ENCODE measurements around the gene PLA2G6.
"Not testable (repeated sequence)": the region's sequence is repeated elsewhere in the genome, so short reads cannot be mapped to it uniquely, and the experiment has no call there.

The PLA2G6 gene

DNA sequence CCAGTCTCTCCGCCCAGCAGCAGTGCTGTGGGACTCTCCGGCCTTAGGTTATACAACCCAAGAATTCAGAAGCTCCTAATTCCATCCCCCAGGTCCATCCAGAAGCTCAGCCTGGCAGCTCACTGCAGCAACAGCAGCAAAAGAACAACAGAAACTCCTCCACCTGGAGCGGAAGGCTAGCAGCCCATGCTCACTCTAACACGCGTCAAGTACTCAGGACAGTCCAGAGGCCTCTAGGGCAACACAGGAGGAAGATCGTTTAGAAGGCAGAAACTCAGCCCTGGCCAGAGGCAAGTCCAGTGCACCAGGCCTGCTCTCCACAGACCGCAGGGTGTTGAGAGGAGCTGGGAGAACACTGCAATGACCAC is 17.1 kb downstream of the PLA2G6 start:
- DNase-seq (ENCODE audit: low spot score), result no peak

DNA sequence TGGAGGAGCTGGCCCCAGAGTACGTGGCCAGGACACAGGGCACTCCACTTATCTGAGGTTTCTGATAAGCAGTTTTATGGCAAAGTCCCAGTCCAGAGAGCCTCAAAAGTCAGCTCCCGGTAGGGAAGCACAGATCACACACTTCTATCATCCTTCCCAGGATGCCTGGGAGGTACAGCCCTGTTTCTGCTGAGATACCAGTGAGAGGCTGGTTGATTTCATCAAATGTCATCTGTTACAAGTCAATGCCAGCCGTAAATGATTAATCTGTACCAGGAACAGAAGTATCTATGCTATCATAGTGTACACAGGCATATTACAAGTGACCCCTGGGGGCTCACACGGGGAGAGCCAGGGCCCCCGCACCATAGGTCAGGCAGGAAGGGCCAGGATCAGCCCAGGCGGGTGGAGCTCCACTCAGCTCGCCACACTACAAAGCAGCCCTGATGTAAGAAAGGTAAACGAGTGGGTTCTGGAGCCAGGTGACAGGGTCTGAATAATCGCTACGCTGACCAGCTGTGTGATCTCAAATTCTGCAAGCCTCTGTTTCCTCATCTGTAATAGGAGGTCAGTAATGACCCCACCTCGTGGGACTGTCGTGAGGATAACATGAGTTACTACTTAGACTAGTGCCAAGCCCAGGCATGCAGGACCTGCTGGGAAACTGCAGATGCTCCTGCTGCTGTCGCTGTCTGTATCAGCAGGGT is 17.6 kb downstream of the PLA2G6 start:
- DNase-seq (ENCODE audit: low spot score), result no peak

DNA sequence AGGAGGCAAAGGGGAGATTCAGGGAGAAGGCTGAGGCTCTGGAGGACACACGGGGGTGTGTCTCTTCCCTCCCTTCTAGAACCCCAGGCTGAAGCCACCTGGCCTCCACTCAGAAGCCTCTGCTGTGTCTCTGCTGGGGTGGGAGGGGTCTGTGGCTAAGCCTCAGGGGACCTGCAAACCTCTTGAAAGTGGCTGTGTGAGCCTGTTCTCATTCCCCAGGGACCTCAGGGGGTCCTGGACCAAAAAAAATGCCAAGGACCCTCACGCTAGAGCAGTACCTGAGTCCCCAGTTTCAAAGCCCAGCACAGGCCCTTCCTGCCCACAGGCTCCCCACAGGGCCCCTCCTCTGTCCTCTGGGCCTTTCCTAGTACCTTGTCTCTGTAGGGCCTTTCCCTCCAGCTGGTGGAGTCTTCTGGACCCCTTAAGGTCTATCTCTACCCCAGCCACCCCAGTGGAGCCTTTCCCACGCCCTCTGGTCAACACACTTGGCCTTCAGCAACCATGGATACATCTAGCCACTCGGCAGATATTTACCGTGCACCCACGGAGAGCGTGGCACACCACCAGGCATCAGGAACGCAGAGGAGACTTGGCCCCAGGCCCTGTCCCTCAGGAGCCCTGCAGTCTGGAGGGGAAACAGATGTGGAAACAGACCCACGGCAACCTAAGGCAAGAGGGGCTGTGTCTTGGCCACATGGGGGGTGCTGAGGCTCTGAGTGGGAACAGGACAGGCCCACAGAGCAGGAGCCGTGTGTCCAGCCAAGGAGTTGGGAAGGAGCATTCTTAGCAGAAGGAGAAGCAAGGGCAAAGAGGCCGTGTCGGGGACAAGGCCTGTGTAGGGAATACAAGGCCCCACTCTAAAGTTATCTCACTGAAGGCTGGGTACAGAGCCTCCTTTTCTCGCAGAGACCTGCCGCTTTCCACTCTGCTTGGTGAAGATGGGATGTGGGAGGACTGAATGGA is 18.5 kb downstream of the PLA2G6 start:
- no peak for DNase-seq (ENCODE audit: low spot score)

- DNase-seq (ENCODE audit: low spot score), result no peak
These were observed 25.9 kb downstream of the PLA2G6 start for GRCh38 chr22:38155703-38156102.

GRCh38 chr22:38154563-38154915 is 27.1 kb downstream of the PLA2G6 start:
- not testable (repeated sequence) for DNase-seq (ENCODE audit: low spot score)

GRCh38 chr22:38153821-38154562 is 27.6 kb downstream of the PLA2G6 start:
- DNase-seq (ENCODE audit: low spot score), result no peak

DNA sequence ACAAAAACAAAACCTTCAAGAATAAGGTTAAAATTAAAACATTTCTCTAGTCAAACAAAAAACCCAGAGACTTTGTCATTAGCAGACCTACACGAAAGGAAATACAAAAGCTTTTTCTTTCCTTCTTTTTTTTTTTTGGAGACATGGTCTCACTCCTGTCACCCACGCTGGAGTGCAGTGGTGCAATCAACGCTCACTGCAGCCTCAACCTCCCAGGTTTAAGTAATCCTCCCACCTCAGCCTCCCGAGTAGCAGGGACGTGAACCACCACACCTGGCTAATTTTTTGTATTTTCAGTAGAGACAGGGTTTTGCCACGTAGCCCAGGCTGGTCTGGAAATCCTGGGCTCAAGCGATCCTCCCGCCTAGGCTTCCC is 30.5 kb downstream of the PLA2G6 start:
- DNase-seq (ENCODE audit: low spot score), result no peak

DNA sequence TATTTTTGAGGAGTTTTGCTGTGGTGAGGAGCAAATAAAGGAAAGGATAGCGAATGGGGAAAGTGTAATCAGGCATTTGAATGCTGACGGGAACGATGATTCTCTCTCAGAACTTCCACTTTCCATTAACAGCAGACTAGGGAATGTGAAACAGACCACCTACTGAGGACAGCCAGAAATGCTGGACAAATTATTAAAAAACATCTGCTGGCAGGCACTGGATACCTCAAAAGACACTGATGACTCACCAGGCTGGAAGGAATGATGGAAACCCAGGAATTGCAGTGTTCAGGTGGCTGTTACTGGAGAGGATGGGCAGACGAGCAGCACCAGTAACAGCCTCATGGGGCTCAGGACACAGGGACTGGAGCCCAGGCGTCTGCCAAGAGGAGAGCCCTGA is 33.4 kb downstream of the PLA2G6 start:
- DNase-seq (ENCODE audit: low spot score), result no peak

DNA sequence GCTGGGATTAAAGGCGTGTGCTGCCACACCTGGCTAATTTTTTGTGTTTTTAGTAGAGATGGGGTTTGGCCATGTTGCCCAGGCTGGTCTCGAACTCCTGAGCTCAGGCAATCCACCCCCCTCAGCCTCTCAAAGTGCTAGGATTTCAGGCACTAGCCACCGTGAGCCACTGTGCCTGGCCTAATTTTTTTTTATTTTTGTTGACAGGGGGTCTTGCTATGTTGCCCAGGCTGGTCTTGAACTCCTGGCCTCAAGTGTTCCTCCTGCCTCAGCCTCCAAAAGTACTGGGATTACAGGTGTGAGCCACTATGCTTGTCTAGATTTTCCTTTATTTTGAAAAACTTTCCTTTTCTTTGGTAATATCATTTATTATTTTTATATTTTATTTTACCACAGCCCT is 35.5 kb downstream of the PLA2G6 start:
- DNase-seq (ENCODE audit: low spot score), result not testable (repeated sequence)

- no peak for DNase-seq (ENCODE audit: low spot score)
These were observed 37.6 kb downstream of the PLA2G6 start for GRCh38 chr22:38144025-38144405.

DNA sequence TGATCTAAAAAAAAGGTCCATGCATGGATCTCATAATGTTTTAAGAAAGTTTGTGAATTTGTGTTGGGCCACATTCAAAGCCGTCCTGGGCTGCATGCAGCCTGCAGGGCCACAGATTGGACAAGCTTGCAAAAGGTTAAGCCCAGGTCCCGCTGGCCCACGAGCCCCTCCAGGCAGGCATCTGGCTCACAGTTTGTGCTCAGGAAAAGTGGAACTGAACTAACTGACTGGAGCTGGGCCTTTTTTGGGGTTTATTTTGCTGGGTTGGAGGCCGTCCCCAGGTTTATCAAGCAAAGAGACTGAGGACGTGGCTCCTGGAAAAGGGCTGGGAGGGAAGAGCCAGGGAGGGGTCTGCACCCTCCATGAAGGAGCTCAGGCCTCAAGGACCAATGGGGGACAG is 39.0 kb downstream of the PLA2G6 start:
- no peak for DNase-seq (ENCODE audit: low spot score)

GRCh38 chr22:38141217-38141973 is 40.2 kb downstream of the PLA2G6 start:
- DNase-seq (ENCODE audit: low spot score), result no peak

- DNase-seq (ENCODE audit: low spot score), result no peak
These were observed 41.7 kb downstream of the PLA2G6 start for GRCh38 chr22:38139901-38140300.

GRCh38 chr22:38138961-38139360 is 42.7 kb downstream of the PLA2G6 start:
- DNase-seq (ENCODE audit: low spot score), result no peak

DNA sequence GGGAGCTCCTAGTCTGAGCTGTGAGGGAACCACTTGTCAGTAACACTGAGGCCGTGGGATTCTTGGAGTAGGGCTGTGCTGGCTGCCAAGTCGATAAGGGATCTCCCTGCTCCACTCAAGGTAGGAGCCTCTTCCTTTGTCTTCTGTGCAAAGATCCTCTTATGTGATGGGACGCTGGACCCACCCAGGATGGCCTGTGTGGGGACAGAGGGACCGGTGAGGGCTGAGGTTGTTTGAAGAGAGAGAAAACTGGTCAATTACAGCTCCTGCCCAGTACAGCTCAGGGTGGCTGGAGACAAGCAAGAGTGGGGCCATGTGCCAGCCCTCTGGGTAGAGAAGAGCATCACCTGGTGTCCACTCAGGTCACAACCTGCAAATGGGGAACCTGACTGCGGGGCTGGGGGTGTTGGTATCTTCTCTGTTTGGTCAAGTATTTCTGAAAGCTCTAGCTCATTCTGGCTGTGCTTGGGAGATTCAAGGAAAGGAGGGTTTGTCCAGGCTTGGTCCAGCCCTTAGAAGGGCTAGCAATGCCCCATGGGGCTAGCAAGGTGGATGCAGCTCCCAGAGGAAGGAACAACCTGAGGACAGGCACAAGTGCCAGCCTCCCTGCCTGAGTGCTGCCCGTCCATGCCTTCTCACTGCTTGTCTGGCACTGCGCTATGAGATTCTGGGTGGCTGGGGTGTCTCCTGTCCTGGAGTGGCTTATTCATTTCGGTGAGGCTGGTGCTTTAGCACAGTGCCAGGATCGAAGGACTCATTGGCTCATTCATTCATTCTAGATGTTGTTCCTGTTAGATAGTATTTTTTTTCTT is 43.5 kb downstream of the PLA2G6 start:
- DNase-seq (ENCODE audit: low spot score), result no peak

DNA sequence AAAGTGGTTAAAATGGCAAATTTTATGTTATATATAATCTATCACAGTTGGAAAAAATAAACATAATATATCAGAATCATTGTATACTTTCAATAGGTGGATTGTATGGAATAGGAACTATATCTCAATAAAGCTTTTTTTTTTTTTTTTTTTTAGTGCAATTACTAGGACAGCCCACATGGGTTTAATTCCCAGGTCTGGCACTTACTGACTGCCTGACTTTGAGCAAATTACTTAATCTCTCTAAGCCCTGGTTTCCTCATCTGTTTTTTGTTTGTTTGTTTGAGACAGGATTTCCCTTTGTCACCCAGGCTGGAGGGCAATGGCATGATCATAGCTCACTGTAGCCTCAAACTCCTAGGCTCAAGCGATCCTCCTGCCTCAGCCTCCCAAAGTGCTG is 45.0 kb downstream of the PLA2G6 start:
- DNase-seq (ENCODE audit: low spot score), result no peak

GRCh38 chr22:38135133-38135706 is 46.4 kb downstream of the PLA2G6 start:
- no peak for DNase-seq (ENCODE audit: low spot score)

GRCh38 chr22:38133331-38133730 is 48.3 kb downstream of the PLA2G6 start:
- no peak for DNase-seq (ENCODE audit: low spot score)

- DNase-seq (ENCODE audit: low spot score), result no peak
These were observed 48.8 kb downstream of the PLA2G6 start for GRCh38 chr22:38132794-38133193.

GRCh38 chr22:38132136-38132535 is 49.5 kb downstream of the PLA2G6 start:
- DNase-seq (ENCODE audit: low spot score), result no peak

GRCh38 chr22:38131399-38131798 is 50.2 kb downstream of the PLA2G6 start:
- DNase-seq (ENCODE audit: low spot score), result no peak
